ENCODE measurements around the gene ITIH2. TPM values are rescaled to one million over a fixed set of nuclear protein-coding genes. Genes with fewer than 3 reads are reported as not detected.
"Not testable (repeated sequence)": the region's sequence is repeated elsewhere in the genome, so short reads cannot be mapped to it uniquely, and the experiment has no call there.

Gene ITIH2, protein sequence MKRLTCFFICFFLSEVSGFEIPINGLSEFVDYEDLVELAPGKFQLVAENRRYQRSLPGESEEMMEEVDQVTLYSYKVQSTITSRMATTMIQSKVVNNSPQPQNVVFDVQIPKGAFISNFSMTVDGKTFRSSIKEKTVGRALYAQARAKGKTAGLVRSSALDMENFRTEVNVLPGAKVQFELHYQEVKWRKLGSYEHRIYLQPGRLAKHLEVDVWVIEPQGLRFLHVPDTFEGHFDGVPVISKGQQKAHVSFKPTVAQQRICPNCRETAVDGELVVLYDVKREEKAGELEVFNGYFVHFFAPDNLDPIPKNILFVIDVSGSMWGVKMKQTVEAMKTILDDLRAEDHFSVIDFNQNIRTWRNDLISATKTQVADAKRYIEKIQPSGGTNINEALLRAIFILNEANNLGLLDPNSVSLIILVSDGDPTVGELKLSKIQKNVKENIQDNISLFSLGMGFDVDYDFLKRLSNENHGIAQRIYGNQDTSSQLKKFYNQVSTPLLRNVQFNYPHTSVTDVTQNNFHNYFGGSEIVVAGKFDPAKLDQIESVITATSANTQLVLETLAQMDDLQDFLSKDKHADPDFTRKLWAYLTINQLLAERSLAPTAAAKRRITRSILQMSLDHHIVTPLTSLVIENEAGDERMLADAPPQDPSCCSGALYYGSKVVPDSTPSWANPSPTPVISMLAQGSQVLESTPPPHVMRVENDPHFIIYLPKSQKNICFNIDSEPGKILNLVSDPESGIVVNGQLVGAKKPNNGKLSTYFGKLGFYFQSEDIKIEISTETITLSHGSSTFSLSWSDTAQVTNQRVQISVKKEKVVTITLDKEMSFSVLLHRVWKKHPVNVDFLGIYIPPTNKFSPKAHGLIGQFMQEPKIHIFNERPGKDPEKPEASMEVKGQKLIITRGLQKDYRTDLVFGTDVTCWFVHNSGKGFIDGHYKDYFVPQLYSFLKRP
- not detected for total RNA-seq

DNA sequence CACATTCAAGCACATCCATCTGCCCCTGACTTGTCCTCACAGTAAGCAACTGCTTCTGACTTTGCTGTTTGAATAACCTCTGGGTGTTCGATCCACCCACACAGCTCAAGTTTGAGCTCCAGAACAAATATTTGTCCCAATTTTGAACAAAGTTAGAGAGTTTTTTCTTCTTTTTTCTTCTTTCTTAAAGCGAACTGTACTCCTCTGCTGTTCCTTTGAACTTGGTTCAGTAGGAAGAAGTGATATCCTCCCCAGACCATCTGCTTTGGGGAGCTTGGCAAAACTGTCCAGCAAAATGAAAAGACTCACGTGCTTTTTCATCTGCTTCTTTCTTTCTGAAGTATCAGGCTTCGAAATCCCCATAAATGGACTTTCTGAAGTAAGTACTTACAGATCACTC is at the start of gene ITIH2:
ITIH2 (plus strand) TSS at position 177 of the 400 bp plus-strand sequence; CDS start at position 296, 119 bp downstream.
- intact Hi-C loops (cut with DNase I): no loop called here
- Histone ChIP-seq H3K4me3 (no peak within 1 kb of the TSS), H3K9me3 (no peaks in the 10 kb centered on the region), H3K27ac (no peak within 1 kb of the TSS), H3K36me3 (replicated peaks in 1 of 2; ENCODE audit: insufficient read depth in 1 of 2, low read depth in 2 of 2) (no peaks in the 10 kb centered on the region), H3K27me3 (no peaks in the 10 kb centered on the region), H3K4me1 (peaks cover 23% of the 10 kb centered on the region)
- WGBS, 2 donors: 27 to 29% methylated on average over 4 of the region's 4 CpGs
- ATAC-seq: no peak
- no peak for DNase-seq
- no peak for TF ChIP-seq POLR2A (IDR thresholded peaks at IDR 0.05)
- TF ChIP-seq, protein P1, sequence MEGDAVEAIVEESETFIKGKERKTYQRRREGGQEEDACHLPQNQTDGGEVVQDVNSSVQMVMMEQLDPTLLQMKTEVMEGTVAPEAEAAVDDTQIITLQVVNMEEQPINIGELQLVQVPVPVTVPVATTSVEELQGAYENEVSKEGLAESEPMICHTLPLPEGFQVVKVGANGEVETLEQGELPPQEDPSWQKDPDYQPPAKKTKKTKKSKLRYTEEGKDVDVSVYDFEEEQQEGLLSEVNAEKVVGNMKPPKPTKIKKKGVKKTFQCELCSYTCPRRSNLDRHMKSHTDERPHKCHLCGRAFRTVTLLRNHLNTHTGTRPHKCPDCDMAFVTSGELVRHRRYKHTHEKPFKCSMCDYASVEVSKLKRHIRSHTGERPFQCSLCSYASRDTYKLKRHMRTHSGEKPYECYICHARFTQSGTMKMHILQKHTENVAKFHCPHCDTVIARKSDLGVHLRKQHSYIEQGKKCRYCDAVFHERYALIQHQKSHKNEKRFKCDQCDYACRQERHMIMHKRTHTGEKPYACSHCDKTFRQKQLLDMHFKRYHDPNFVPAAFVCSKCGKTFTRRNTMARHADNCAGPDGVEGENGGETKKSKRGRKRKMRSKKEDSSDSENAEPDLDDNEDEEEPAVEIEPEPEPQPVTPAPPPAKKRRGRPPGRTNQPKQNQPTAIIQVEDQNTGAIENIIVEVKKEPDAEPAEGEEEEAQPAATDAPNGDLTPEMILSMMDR (IDR thresholded peaks at IDR 0.05): no peak

DNA sequence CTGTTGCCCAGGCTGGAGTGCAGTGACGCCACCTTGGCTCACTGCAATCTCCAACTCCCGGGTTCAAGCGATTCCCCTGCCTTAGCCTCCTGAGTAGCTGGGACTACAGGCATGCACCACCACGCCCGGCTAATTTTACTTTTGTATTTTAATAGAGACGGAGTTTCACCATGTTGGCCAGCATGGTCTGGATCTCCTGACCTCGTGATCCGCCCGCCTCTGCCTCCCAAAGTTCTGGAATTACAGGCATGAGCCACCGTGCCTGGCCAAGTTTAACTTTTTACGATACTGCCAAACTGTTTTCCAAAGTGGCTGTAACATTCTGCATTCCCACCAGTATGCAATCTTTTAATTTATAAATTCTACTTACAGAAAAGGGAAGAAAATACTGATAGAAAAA is 46.0 kb upstream of the ITIH2 start:
- WGBS, 2 donors: 79 to 81% methylated on average over 11 of the region's 11 CpGs
- H3K27ac ChIP-seq; DNase-seq; H3K4me1 ChIP-seq; H3K4me3 ChIP-seq; H3K27me3 ChIP-seq; H3K36me3 ChIP-seq (replicated peaks in 1 of 2; ENCODE audit: insufficient read depth in 1 of 2, low read depth in 2 of 2); intact Hi-C loops (cut with DNase I); ATAC-seq; H3K9me3 ChIP-seq: not testable (repeated sequence)

DNA sequence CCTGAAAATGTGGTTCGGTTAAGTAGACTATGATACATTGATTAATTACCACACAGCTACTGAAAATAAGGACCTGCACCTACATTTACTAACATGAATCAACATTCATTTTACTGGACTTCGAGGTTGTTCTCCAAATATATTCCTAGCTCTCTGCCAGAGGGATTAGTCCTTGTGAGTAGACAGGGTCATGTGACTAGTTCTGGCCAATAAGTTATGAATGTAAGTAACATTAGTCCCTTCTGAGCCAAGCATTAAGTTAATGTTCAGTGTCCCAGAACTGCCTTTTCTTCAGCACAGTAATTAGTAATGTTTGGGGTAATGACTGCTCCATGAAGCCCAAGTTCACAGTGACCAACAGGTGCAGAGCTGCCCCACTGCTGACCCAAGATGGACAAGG is 45.6 kb upstream of the ITIH2 start:
- ATAC-seq (no peak), DNase-seq (no peak)
- intact Hi-C loops (cut with DNase I): no loop called here
- no peak overlapping the region for H3K4me3 ChIP-seq
- WGBS, 2 donors: 49 to 57% methylated on average over 2 of the region's 2 CpGs
- no peaks in the 10 kb centered on the region for H3K36me3 ChIP-seq (replicated peaks in 1 of 2; ENCODE audit: insufficient read depth in 1 of 2, low read depth in 2 of 2)
- H3K4me1 ChIP-seq: no peaks in the 10 kb centered on the region
- H3K27me3 ChIP-seq: no peaks in the 10 kb centered on the region
- H3K9me3 ChIP-seq: no peaks in the 10 kb centered on the region
- TF ChIP-seq POLR2A (IDR thresholded peaks at IDR 0.05): no peak
- TF ChIP-seq, protein P1 (IDR thresholded peaks at IDR 0.05): no peak
- no peak overlapping the region for H3K27ac ChIP-seq

DNA sequence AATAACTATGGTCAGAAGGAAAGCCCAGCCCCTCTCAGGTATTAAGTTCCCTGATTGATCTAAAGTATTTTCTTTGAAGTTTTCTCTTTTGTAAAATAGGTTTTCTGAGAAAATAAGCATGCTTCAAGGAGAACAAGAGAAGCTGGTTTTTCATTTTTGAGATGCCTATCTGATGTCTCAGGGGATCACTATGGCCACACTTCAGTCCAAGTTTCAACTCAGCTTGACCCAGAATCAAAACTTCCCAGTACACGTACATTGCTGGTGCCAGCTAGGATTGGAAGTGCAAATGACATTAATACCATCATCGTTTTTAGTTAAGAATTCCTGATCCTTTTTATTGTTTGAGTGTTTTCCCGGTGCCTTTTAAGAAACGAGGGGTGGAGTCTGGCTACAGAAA is 43.6 kb upstream of the ITIH2 start:
- no peaks in the 10 kb centered on the region for H3K27me3 ChIP-seq
- intact Hi-C loops (cut with DNase I): no loop called here
- H3K4me3 ChIP-seq: no peak overlapping the region
- 50 to 53% methylated on average over 4 of the region's 4 CpGs for WGBS, 2 donors
- H3K27ac ChIP-seq: no peak overlapping the region
- no peaks in the 10 kb centered on the region for H3K9me3 ChIP-seq
- ATAC-seq (no peak), DNase-seq (no peak)
- no peaks in the 10 kb centered on the region for H3K36me3 ChIP-seq (replicated peaks in 1 of 2; ENCODE audit: insufficient read depth in 1 of 2, low read depth in 2 of 2)
- TF ChIP-seq, protein P1 (IDR thresholded peaks at IDR 0.05): no peak
- TF ChIP-seq POLR2A (IDR thresholded peaks at IDR 0.05): no peak
- H3K4me1 ChIP-seq: no peaks in the 10 kb centered on the region

DNA sequence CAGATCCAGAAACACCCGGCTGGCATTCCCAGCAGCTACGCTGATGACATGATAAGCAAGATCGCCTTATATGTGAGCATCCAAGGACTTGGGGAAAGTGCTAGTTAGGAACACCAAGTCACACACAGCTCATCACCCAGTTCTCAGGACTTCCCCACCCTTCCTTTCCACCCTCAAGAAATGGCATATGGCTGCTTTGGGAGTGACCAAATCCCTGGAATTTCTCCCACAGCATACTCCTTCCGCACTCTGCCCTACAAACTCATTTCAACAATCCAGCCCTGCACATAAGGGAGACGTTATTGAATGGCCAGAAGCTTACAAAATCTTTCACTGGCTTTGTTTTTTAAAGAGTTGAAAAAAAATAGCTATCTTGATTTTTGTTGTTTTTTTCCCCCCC is 40.6 kb upstream of the ITIH2 start:
- H3K27me3 ChIP-seq: no peaks in the 10 kb centered on the region
- H3K4me3 ChIP-seq: no peak overlapping the region
- H3K4me1 ChIP-seq: peaks cover 16% of the 10 kb centered on the region
- TF ChIP-seq POLR2A (IDR thresholded peaks at IDR 0.05): no peak
- TF ChIP-seq, protein P1 (IDR thresholded peaks at IDR 0.05): no peak
- intact Hi-C loops (cut with DNase I): no loop called here
- no peak for DNase-seq
- no peak overlapping the region for H3K27ac ChIP-seq
- H3K36me3 ChIP-seq (replicated peaks in 1 of 2; ENCODE audit: insufficient read depth in 1 of 2, low read depth in 2 of 2): no peaks in the 10 kb centered on the region
- H3K9me3 ChIP-seq: no peaks in the 10 kb centered on the region
- WGBS, 2 donors: 66 to 68% methylated on average over 5 of the region's 5 CpGs
- no peak for ATAC-seq
